Measurements from ENCODE around the gene ZNF766.
"Not testable (repeated sequence)": the region's sequence is repeated elsewhere in the genome, so short reads cannot be mapped to it uniquely, and the experiment has no call there.

The ZNF766 gene

GRCh38 chr19:52336117-52336790 is 66.9 kb downstream of the ZNF766 start, which contains the start of gene ZNF610:
ZNF610 (plus strand) TSS chr19:52336243; CDS start chr19:52349173, 12,930 bp downstream.
- H3K4me3 ChIP-seq (ENCODE audit: low read length): no peak within 1 kb of the TSS
- TF ChIP-seq, protein P1, sequence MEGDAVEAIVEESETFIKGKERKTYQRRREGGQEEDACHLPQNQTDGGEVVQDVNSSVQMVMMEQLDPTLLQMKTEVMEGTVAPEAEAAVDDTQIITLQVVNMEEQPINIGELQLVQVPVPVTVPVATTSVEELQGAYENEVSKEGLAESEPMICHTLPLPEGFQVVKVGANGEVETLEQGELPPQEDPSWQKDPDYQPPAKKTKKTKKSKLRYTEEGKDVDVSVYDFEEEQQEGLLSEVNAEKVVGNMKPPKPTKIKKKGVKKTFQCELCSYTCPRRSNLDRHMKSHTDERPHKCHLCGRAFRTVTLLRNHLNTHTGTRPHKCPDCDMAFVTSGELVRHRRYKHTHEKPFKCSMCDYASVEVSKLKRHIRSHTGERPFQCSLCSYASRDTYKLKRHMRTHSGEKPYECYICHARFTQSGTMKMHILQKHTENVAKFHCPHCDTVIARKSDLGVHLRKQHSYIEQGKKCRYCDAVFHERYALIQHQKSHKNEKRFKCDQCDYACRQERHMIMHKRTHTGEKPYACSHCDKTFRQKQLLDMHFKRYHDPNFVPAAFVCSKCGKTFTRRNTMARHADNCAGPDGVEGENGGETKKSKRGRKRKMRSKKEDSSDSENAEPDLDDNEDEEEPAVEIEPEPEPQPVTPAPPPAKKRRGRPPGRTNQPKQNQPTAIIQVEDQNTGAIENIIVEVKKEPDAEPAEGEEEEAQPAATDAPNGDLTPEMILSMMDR (IDR thresholded peaks at IDR 0.05; ENCODE audit: low read depth, low read length, poor library complexity, severe bottlenecking): no peak
- no peak for TF ChIP-seq EZH2phosphoT487 (IDR thresholded peaks at IDR 0.05; ENCODE audit: borderline replicate concordance, low read length)
- no peaks in the 10 kb centered on the region for H3K27me3 ChIP-seq (ENCODE audit: control insufficient read depth, low read length)
- no peak within 1 kb of the TSS for H3K4me2 ChIP-seq (ENCODE audit: low read length)
- peaks cover 12% of the 10 kb centered on the region; the same call in 1 of the 2 replicates for H3K9me3 ChIP-seq (ENCODE audit: control insufficient read depth, insufficient read depth, low read length)
- no peak within 1 kb of the TSS for H3K27ac ChIP-seq (ENCODE audit: low read depth, low read length)
- H3K79me2 ChIP-seq (ENCODE audit: control insufficient read depth, low read length): no peaks in the 10 kb centered on the region
- H4K20me1 ChIP-seq (ENCODE audit: control insufficient read depth, insufficient read depth, low read depth, low read length): no peaks in the 10 kb centered on the region
- H3F3A ChIP-seq (ENCODE audit: control insufficient read depth, insufficient read depth): no peaks in the 10 kb centered on the region
- H3K9me2 ChIP-seq (replicated peaks; ENCODE audit: control insufficient read depth, low read length): no peaks in the 10 kb centered on the region
- H3K4me1 ChIP-seq (ENCODE audit: control insufficient read depth, low read length): no peaks in the 10 kb centered on the region
- H3K36me3 ChIP-seq (ENCODE audit: control insufficient read depth, low read length): no peaks in the 10 kb centered on the region

DNA sequence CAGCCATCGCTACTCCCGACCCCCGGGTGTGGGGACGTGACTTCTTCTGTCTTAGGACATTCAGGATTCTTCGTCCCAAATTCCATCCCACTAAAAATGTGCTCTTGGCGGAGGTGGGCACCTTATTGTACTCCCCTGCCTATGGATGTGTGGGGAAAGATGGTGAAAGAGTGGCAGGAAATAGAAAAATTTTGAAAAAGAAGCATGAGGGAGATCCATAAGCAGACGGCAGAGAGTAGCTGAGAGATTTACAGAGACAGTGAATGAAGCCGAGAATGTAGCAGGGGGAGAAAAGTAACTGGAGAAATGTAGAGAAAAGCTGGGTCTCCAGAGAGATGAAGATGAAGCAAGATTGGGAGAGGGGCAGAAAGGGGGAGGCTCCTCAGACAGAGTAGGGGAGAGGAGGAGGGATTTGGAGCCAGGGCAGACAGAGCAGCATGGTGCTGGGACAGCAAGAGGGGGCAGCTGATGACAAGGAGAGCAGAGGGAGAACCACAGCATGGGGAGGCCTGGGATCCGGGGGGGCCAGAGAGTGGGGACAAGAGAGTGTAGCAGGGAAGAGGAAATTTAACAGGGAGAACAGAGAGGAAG is 67.5 kb downstream of the ZNF766 start:
- Histone ChIP-seq H3K4me2 (ENCODE audit: low read length) (no peak overlapping the region), H3K27ac (ENCODE audit: low read depth, low read length) (no peak overlapping the region), H4K20me1 (ENCODE audit: control insufficient read depth, insufficient read depth, low read depth, low read length) (no peaks in the 10 kb centered on the region), H3F3A (ENCODE audit: control insufficient read depth, insufficient read depth) (no peaks in the 10 kb centered on the region), H3K79me2 (ENCODE audit: control insufficient read depth, low read length) (no peaks in the 10 kb centered on the region), H3K4me3 (ENCODE audit: low read length) (no peak overlapping the region), H3K4me1 (ENCODE audit: control insufficient read depth, low read length) (no peaks in the 10 kb centered on the region), H3K9me2 (replicated peaks; ENCODE audit: control insufficient read depth, low read length) (no peaks in the 10 kb centered on the region), H3K27me3 (ENCODE audit: control insufficient read depth, low read length) (no peaks in the 10 kb centered on the region), H3K9me3 (ENCODE audit: control insufficient read depth, insufficient read depth, low read length) (peaks cover 6% of the 10 kb centered on the region; the same call in 1 of the 2 replicates), H3K36me3 (ENCODE audit: control insufficient read depth, low read length) (no peaks in the 10 kb centered on the region)
- TF ChIP-seq EZH2phosphoT487 (IDR thresholded peaks at IDR 0.05; ENCODE audit: borderline replicate concordance, low read length): no peak
- TF ChIP-seq, protein P1 (IDR thresholded peaks at IDR 0.05; ENCODE audit: low read depth, low read length, poor library complexity, severe bottlenecking): no peak

DNA sequence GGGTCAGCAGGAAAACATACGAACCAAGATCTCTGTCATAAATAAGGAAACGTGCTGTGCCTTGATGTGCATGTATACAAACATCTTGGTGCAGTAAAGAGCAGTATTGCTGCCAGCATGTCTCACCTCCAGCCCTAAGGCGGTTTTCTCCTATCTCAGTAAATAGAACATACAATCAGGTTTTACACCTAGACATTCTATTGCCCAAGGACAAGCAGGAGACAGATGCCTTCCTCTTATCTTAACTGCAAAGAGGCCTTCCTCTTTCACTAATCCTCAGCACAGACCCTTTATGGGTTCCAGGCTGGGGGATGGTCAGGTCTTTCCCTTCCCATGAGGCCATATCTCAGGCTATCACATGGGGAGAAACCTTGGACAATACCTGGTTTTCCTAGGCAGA is 69.6 kb downstream of the ZNF766 start:
- H3K36me3 ChIP-seq (ENCODE audit: control insufficient read depth, low read length); H3K4me3 ChIP-seq (ENCODE audit: low read length); H3K27ac ChIP-seq (ENCODE audit: low read depth, low read length); H3K4me2 ChIP-seq (ENCODE audit: low read length); H4K20me1 ChIP-seq (ENCODE audit: control insufficient read depth, insufficient read depth, low read depth, low read length); H3K9me3 ChIP-seq (ENCODE audit: control insufficient read depth, insufficient read depth, low read length); H3F3A ChIP-seq (ENCODE audit: control insufficient read depth, insufficient read depth); H3K4me1 ChIP-seq (ENCODE audit: control insufficient read depth, low read length); H3K9me2 ChIP-seq (replicated peaks; ENCODE audit: control insufficient read depth, low read length); H3K79me2 ChIP-seq (ENCODE audit: control insufficient read depth, low read length); H3K27me3 ChIP-seq (ENCODE audit: control insufficient read depth, low read length): not testable (repeated sequence)

GRCh38 chr19:52343548-52343947 is 74.2 kb downstream of the ZNF766 start:
- Histone ChIP-seq H3K4me2 (ENCODE audit: low read length) (no peak overlapping the region), H3F3A (ENCODE audit: control insufficient read depth, insufficient read depth) (no peaks in the 10 kb centered on the region), H3K27me3 (ENCODE audit: control insufficient read depth, low read length) (no peaks in the 10 kb centered on the region), H3K79me2 (ENCODE audit: control insufficient read depth, low read length) (no peaks in the 10 kb centered on the region), H3K27ac (ENCODE audit: low read depth, low read length) (no peak overlapping the region), H3K36me3 (ENCODE audit: control insufficient read depth, low read length) (no peaks in the 10 kb centered on the region), H3K4me3 (ENCODE audit: low read length) (no peak overlapping the region), H4K20me1 (ENCODE audit: control insufficient read depth, insufficient read depth, low read depth, low read length) (no peaks in the 10 kb centered on the region), H3K9me2 (replicated peaks; ENCODE audit: control insufficient read depth, low read length) (no peaks in the 10 kb centered on the region), H3K9me3 (ENCODE audit: control insufficient read depth, insufficient read depth, low read length) (no peaks in the 10 kb centered on the region; the same call in 1 of the 2 replicates), H3K4me1 (ENCODE audit: control insufficient read depth, low read length) (no peaks in the 10 kb centered on the region)
- TF ChIP-seq EZH2phosphoT487 (IDR thresholded peaks at IDR 0.05; ENCODE audit: borderline replicate concordance, low read length): no peak
- TF ChIP-seq, protein P1 (IDR thresholded peaks at IDR 0.05; ENCODE audit: low read depth, low read length, poor library complexity, severe bottlenecking): peak; percentile 68
